GM12892 (cell line): ENCODE measurements around the gene MLYCD.
"Not testable (repeated sequence)": the region's sequence is repeated elsewhere in the genome, so short reads cannot be mapped to it uniquely, and the experiment has no call there.

Experiments
- DNase-seq: peaks from one replicate; pipeline ENCODE4 v3.0.0; 2011; ENCODE audit not compliant: insufficient read length
- FAIRE-seq: peaks from 2 replicates; lab custom pipeline; 2011; peaks lifted over from hg19 to GRCh38; lab: Jason Lieb, UNC
- POLR2A ChIP-seq: IDR thresholded peaks from 2 replicates; pipeline ENCODE4 v1.6.1; 2011; ENCODE audit warnings: low read depth, low read length, control low read depth
- POLR2AphosphoS5 ChIP-seq: IDR thresholded peaks from 2 replicates; pipeline ENCODE4 v1.6.1; 2011; ENCODE audit warnings: low read depth, low read length, control low read depth
- TAF1 ChIP-seq: IDR thresholded peaks from 2 replicates; pipeline ENCODE4 v1.6.1; 2011; ENCODE audit warnings: low read depth, mild to moderate bottlenecking, control low read depth, low read length, borderline replicate concordance

MLYCD gene

GRCh38 chr16:83946781-83947566 is 48.1 kb downstream of the MLYCD start:
- TF ChIP-seq POLR2A = no peak
- no peak for TF ChIP-seq POLR2AphosphoS5
- no peak for TF ChIP-seq TAF1
- FAIRE-seq (no peak), DNase-seq (no peak)

GRCh38 chr16:83947642-83948234 is 48.8 kb downstream of the MLYCD start:
- DNase-seq (no peak), FAIRE-seq (no peak)
- TF ChIP-seq POLR2AphosphoS5 = no peak
- no peak for TF ChIP-seq TAF1
- no peak for TF ChIP-seq POLR2A

GRCh38 chr16:83948914-83949723 is 50.2 kb downstream of the MLYCD start:
- DNase-seq (no peak), FAIRE-seq (no peak)
- no peak for TF ChIP-seq POLR2A

GRCh38 chr16:83949724-83950001 is 50.7 kb downstream of the MLYCD start:
- FAIRE-seq = no peak
- no peak for TF ChIP-seq TAF1

GRCh38 chr16:83950862-83951399 is 52.0 kb downstream of the MLYCD start:
- not testable (repeated sequence) for FAIRE-seq

More at GRCh38 chr16:83949724-83950001, 50.7 kb downstream of the MLYCD start:
- no peak for DNase-seq

GRCh38 chr16:83951544-83951943 is 52.6 kb downstream of the MLYCD start:
- FAIRE-seq (no peak), DNase-seq (no peak)
- TF ChIP-seq POLR2AphosphoS5 (no peak), TAF1 (no peak), POLR2A (no peak)

More at GRCh38 chr16:83950862-83951399, 52.0 kb downstream of the MLYCD start:
- not testable (repeated sequence) for DNase-seq

GRCh38 chr16:83952587-83952939 is 53.6 kb downstream of the MLYCD start:
- no peak for TF ChIP-seq POLR2AphosphoS5
- TF ChIP-seq TAF1 = no peak
- no peak for TF ChIP-seq POLR2A
- DNase-seq = no peak
- no peak for FAIRE-seq

- TF ChIP-seq POLR2AphosphoS5 = no peak
- TF ChIP-seq POLR2A = no peak
- no peak for TF ChIP-seq TAF1
- peak; percentile 71 for DNase-seq
- no peak for FAIRE-seq
Measured at GRCh38 chr16:83952940-83953795, 54.3 kb downstream of the MLYCD start, which contains the start of gene OSGIN1. Gene OSGIN1, plus strand, starts transcription at chr16:83953240. Its CDS starts 4,432 bp downstream, at chr16:83957672.

GRCh38 chr16:83953796-83954576 is 55.1 kb downstream of the MLYCD start:
- TF ChIP-seq POLR2A (no peak), POLR2AphosphoS5 (no peak), TAF1 (no peak)
- DNase-seq = no peak
- FAIRE-seq = no peak

- FAIRE-seq = no peak
- no peak for DNase-seq
- TF ChIP-seq TAF1 = no peak
- TF ChIP-seq POLR2AphosphoS5 = no peak
- no peak for TF ChIP-seq POLR2A
Measured at GRCh38 chr16:83954577-83955016, 55.7 kb downstream of the MLYCD start.
